22Rv1 (cell line): Measurements from ENCODE around the gene ACVR2A.

Experiments
- ZFX ChIP-seq: fragments of 450-650 bp; IDR thresholded peaks from 2 replicates; pipeline ENCODE4 v1.6.1; 2017; ENCODE audit warnings: antibody characterized with exemption, borderline replicate concordance
- TF ChIP-seq, protein P1 (sequence below): fragments of 450-650 bp; IDR thresholded peaks from 2 replicates; pipeline ENCODE4 v1.5.1; 2017; ENCODE audit warnings: mild to moderate bottlenecking

DNA sequence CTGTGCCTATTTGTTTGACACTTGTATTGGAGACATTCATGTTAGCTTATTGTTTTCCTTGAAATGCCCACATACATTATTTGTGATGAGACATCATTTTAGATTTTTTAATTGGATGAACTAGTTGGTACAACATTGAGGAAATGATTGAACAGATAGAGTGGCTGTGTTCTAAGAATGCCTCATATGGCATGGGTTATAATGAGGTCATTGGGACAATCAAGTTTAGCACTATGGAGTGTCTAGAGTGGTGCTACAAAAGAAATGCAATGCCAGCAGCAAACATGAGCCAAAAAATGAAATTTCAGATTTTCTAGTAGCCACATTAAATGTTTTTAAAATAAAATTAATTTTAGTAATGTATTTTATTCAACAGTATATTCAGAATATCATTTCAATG, 28.1 kb downstream of the ACVR2A start:
- TF ChIP-seq, protein P1, sequence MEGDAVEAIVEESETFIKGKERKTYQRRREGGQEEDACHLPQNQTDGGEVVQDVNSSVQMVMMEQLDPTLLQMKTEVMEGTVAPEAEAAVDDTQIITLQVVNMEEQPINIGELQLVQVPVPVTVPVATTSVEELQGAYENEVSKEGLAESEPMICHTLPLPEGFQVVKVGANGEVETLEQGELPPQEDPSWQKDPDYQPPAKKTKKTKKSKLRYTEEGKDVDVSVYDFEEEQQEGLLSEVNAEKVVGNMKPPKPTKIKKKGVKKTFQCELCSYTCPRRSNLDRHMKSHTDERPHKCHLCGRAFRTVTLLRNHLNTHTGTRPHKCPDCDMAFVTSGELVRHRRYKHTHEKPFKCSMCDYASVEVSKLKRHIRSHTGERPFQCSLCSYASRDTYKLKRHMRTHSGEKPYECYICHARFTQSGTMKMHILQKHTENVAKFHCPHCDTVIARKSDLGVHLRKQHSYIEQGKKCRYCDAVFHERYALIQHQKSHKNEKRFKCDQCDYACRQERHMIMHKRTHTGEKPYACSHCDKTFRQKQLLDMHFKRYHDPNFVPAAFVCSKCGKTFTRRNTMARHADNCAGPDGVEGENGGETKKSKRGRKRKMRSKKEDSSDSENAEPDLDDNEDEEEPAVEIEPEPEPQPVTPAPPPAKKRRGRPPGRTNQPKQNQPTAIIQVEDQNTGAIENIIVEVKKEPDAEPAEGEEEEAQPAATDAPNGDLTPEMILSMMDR: no peak
- TF ChIP-seq ZFX: no peak
